Posterior vena cava (tissue), 2 donors: ENCODE data around the gene KIF5A. TPM values are rescaled to one million over a fixed set of nuclear protein-coding genes. Genes with fewer than 3 reads are reported as not detected.

Source experiments
- DNase-seq: peaks from one replicate; pipeline ENCODE4 v3.0.0-alpha.2; 2020; ENCODE audit warnings: low spot score
- intact Hi-C, 2 donors: fragments of 100-400 bp; cut with DNase I; formaldehyde crosslinking; loops; one replicate each; pipeline versions ENCODE4 v1.14.1 to v1.14.2; 2022 to 2023
- microRNA-seq, 2 donors: library from miRNA; unstranded; fragments of <30 nt; microRNA quantifications; one replicate each; pipeline ENCODE4 v1.2.0, GENCODE V29; 2020 to 2021; ENCODE audit warnings: borderline microRNAs expressed in 2 of 2
- total RNA-seq, 2 donors: library from RNA; stranded (reverse); fragmentation: NEBNext Ultra II Directional; extraction: Animal tissue kit (Norgen Biotek cat#: 25700); gene quantifications; one replicate each; pipeline ENCODE4 v1.2.1, GENCODE V29; 2021
- donor health status: DM: yes; HTN: yes; CAD: no.
- donor health status: DM: yes; HTN: yes; CAD: no.

KIF5A gene
- total RNA-seq, 2 donors from 2014 or later, result 0.10 to 0.14 TPM

- no peak for DNase-seq
- intact Hi-C loops, result loop anchor here in 1 of 2 donors (5.0 kb wide), 1 partner anchor 46 kb away; no protein-coding TSS in a partner anchor
These were observed 83.4 kb downstream of the KIF5A start, which contains the start of gene B4GALNT1 for GRCh38 chr12:57632958-57633840. Gene B4GALNT1, minus strand, starts transcription at chr12:57633201. Its CDS starts 1,069 bp downstream, at chr12:57632132.

Small RNAs within 50 kb of the gene (microRNA-seq; reads per million reads assigned to microRNA genes)
- gene MIR616 (0.32 to 0.78 reads per million in 2 donors), gene MIR6758 (0 to 1.3 reads per million in 2 donors)

Other genes starting within 250 kb of the KIF5A start
- gene R3HDM2, start 119.0 kb upstream of the KIF5A start, total RNA-seq, result 10 to 100 TPM; 49.7 to 51.8 TPM
- not detected for gene INHBC, start 115.3 kb upstream of the KIF5A start, total RNA-seq
- gene INHBE, start 94.7 kb upstream of the KIF5A start, total RNA-seq, result not detected
- 1 to 10 TPM in 1 of 2 donors, under 1 TPM in 1; 0.90 to 3.2 TPM for gene GLI1, start 90.3 kb upstream of the KIF5A start, total RNA-seq
- 10 to 100 TPM; 12.7 to 20.7 TPM for gene ARHGAP9, start 70.2 kb upstream of the KIF5A start, total RNA-seq
- gene MARS1, start 62.0 kb upstream of the KIF5A start, total RNA-seq, result 100 to 1,000 TPM; 135 to 142 TPM
- gene DDIT3, start 29.5 kb upstream of the KIF5A start, total RNA-seq, result 10 to 100 TPM; 34.0 to 43.8 TPM
- gene MBD6, start 27.2 kb upstream of the KIF5A start, total RNA-seq, result 10 to 100 TPM; 46.5 to 49.1 TPM
- 100 to 1,000 TPM in 1 of 2 donors, 10 to 100 TPM in 1; 90.6 to 104 TPM for gene DCTN2, start 2.9 kb upstream of the KIF5A start, total RNA-seq
- gene PIP4K2C, start 41.1 kb downstream of the KIF5A start, total RNA-seq, result 10 to 100 TPM; 26.0 to 27.4 TPM
- gene DTX3, start 54.8 kb downstream of the KIF5A start, total RNA-seq, result 10 to 100 TPM; 32.4 to 35.6 TPM
- 10 to 100 TPM; 78.8 to 82.8 TPM for gene ARHGEF25, start 61.4 kb downstream of the KIF5A start, total RNA-seq
- gene B4GALNT1, start 83.2 kb downstream of the KIF5A start, total RNA-seq, result 1 to 10 TPM; 4.3 to 6.0 TPM
- gene OS9, start 144.1 kb downstream of the KIF5A start, total RNA-seq, result 100 to 1,000 TPM; 186 to 279 TPM
- gene AGAP2, start 188.7 kb downstream of the KIF5A start, total RNA-seq, result 1 to 10 TPM; 1.8 to 2.2 TPM
- 10 to 100 TPM; 20.1 to 26.3 TPM for gene TSPAN31, start 195.0 kb downstream of the KIF5A start, total RNA-seq
- gene CDK4, start 202.3 kb downstream of the KIF5A start, total RNA-seq, result 10 to 100 TPM; 65.3 to 66.0 TPM
- gene MARCHF9, start 205.1 kb downstream of the KIF5A start, total RNA-seq, result 1 to 10 TPM; 7.4 to 9.4 TPM
- 1 to 10 TPM in 1 of 2 donors, under 1 TPM in 1; 0.57 to 1.1 TPM for gene CYP27B1, start 217.0 kb downstream of the KIF5A start, total RNA-seq
- 10 to 100 TPM; 16.6 to 22.8 TPM for gene METTL1, start 222.1 kb downstream of the KIF5A start, total RNA-seq
- 1 to 10 TPM; 7.9 to 9.3 TPM for gene EEF1AKMT3, start 222.6 kb downstream of the KIF5A start, total RNA-seq
- gene TSFM, start 232.7 kb downstream of the KIF5A start, total RNA-seq, result 10 to 100 TPM; 15.9 to 16.4 TPM